HL-60/S4 treated with retinoic acid at 250 ng/mL for 4 days and 3 days (cell line): Measurements from ENCODE around the gene MRPL18.
"Not testable (repeated sequence)": the region's sequence is repeated elsewhere in the genome, so short reads cannot be mapped to it uniquely, and the experiment has no call there.

Source experiments
- in situ Hi-C: fragments of 300-500 bp; cut with MboI; formaldehyde crosslinking; loops from 2 replicates; pipeline ENCODE4 v1.7.0; 2022; ENCODE audit warnings: low sequenced_read_pairs

MRPL18 gene

DNA sequence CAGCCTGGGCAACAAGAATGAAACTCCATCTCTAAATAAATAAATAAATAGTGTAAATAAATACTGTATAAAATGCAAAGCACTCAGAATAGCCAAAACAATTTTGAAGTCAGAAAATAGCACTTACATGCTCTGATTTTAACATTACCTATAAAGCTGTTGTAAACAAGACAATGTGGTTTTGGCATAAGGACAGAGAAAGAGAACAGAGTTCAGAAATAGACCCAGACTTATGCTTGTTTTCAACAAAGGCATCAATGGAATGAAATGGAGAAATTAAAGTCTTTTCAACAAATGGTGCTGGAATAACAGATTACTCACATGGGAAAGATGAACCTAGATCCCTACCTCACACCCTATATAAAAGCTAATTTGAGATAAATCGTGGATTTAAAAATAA is 18.1 kb upstream of the MRPL18 start:
- in situ Hi-C loops, result no loop called here

DNA sequence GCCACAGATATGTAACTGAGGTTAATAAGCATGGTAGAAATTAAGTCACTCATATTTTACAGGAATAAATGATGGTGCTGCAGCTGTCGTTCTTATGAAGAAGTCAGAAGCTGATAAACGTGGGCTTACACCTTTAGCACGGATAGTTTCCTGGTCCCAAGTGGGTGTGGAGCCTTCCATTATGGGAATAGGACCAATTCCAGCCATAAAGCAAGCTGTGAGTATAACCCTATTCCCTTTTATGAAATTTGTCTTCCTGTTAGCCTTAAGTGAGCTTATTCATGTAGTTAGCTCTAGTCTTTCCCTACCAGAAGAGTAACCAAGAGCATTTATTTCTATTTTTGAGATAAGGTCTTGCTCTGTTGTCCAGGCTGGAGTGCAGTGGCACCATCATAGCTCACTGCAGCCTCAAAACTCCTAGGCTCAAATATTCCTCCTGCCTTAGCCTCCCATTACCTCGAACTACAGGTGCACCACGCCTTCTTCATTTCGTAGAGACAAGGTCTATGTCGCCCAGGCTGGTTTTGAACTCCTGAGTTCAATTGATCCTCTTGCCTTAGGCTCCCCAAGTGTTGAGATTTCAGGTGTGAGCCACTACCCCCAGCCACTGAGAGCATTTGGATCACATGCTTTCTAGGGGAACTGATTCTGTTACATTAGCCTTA is 12.9 kb upstream of the MRPL18 start:
- in situ Hi-C loops, result no loop called here

DNA sequence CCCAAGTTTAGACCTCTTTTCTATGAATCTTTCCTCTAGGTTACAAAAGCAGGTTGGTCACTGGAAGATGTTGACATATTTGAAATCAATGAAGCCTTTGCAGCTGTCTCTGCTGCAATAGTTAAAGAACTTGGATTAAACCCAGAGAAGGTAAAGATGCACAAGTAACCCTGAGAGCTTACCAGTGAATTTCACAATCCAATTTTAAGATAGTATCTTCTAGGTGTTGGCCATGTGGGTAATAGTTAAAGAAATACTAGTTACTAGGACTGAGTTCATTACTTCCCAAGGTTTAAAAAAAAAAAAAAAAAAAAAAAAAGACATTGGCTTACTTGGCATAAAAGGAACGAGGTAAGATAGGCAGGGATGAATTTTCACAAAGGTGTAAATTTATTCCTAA is 12.1 kb upstream of the MRPL18 start:
- in situ Hi-C loops, result no loop called here

DNA sequence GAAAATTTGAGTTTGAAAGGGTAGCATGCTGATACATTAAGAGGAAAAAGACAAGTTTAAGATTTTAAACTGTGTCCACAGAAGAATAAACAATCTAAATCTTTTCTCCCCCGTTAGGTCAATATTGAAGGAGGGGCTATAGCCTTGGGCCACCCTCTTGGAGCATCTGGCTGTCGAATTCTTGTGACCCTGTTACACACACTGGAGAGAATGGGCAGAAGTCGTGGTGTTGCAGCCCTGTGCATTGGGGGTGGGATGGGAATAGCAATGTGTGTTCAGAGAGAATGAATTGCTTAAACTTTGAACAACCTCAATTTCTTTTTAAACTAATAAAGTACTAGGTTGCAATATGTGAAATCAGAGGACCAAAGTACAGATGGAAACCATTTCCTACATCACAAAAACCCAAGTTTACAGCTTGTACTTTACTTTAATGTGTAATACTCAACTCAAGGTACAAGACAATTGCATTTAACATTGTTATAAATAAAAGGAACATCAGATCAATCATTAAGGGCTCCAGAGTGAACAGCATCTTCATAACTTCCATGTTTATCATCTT is 11.6 kb upstream of the MRPL18 start:
- in situ Hi-C loops, result no loop called here

DNA sequence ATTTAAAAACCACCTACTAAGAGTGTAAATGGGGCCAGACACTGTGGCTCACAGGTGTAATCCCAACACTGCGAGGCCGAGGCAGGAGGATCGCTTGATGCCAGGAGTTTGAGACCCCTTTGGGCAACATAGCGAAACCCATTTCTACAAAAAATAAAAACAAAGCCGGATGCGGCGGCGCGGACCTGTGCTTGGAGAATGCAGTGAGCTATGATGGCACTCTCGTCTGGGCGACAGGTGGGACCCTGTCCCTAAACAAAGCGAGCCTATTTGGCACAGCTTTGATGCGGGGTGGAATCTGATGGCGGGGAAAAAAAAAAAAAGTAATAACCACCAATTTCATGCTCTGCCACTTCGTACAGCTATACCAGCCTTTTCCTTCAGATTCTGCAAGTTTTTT is 2.0 kb upstream of the MRPL18 start:
- in situ Hi-C loops, result no loop called here

DNA sequence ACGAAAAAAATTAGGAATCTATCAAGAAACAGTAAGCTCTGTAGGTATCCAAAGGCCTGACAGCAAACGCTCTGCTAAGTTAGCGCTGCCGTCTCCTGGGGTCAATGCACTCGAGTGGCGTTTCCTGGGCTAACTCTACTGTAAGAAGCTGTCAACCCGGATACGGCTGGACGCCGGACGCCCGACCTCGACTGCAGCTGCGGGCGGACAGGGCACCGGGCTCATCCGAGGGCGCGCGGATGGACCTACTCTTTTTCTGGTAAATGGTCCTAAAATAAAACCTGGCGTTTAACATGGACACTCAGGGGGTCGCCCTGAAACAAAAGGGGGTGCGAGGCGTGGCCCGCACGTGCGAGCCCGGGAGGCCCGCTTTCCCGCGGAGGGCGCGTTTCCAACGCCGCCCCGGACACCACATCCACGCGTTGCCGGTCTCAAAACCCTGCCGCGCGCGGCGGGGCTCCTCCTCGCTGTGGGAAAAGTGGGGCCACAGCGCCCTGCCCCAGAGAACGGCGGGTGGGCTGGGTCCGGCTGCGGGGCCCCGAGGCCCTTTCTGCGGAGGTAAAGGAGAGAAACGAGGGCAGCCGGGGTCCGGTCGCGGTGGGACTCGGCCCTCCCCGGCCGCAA is 1.4 kb upstream of the MRPL18 start:
- in situ Hi-C loops, result no loop called here

DNA sequence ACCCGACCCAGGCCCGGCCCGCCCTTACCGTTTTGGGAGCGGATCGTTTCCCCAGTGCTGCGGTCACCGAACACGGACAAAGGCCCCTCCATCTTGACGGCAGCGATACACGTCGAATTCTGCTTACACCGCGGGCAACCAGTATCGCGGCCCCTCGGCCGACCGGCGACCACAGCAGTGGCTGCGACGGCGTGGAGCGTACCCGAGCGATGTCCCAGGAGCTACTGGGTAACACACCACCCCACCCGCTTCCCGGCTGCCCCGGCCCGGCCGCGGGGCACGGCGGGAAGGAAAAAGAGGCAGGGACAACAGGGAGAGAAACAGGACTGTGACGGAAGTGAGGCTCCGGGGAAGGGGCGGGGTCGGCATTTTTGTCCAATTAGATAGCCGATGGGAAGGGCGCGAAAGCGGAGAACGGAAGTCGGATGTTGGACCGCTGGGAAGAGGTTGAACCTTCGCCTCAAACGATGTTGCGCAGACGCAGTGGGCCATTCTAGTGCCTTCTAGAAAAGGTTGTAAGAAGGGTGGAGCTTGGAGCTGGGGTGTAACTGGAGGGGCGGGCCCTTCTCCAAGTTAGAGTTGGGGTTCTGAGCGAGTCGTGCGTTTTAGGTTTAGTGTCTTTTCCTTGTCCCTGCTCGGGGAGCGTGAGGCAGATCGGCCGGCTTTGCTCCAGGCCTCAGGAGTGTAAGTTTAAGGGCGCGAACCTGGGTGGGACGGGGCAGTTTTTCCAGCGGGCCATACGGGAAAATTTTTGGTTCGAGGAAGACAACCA is 704 bp upstream of the MRPL18 start, which contains the start of gene TCP1:
TSS of gene TCP1 (minus strand) at position 226 of the 772 bp plus-strand sequence. CDS start at position 92, 134 bp downstream.
- in situ Hi-C loops, result no loop called here

DNA sequence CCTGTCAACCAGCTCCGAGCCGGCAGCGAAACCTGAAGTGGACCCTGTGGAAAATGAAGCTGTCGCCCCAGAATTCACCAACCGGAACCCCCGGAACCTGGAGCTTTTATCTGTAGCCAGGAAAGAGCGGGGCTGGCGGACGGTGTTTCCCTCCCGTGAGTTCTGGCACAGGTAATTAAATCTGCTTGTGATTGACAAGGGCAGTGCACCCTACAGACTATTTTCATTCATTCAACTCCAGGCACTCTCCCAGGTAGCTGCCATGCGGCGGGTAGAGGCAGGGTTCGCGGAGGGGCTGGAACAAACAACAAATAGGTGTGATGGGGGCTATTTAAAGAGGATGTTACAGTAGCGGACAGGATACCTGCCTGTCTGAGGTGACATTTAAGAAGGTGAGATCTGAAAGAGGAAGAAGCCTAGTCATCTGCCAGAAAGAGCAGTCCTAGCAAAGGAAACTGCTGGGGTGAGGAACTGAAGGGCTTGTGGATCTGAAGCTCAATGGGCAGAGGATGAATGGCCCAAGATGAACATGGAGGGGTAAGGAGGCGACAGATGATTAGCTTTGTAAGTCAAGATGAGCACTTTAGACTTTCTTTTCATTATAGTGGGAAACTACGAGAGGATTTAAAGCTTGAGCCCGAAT is 810 bp downstream of the MRPL18 start:
- in situ Hi-C loops, result no loop called here

DNA sequence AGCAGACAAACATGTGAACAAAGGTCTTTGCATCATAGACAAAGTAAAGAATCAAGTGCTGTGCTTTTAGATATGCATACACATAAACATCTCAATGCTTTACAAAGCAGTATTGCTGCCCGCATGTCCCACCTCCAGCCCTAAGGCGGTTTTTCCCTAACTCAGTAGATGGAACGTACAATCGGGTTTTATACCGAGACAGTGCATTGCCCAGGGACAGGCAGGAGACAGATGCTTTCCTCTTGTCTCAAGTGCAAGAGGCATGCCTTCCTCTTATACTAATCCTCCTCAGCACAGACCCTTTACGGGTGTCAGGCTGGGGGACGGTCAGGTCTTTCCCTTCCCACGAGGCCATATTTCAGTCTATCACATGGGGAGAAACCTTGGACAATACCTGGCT is 4.7 kb downstream of the MRPL18 start:
- in situ Hi-C loops, result not testable (repeated sequence)

DNA sequence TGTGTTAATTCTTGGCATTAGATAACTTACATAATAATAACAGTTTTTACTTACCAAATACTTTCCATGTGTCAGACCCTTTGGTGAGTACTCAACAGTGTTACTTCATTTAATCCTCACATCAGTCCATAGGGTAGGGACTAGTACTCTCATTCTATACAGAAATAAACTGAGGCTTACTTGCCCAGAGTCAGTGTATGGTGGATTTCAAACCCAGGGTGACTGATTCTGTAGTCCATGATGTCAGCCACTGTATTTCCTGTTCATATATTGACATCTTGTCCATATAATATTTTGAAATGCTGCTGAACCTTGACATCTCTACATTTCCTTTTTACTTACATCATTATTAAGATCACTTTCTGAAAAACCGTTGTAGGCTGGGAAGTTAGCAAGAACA is 7.3 kb downstream of the MRPL18 start:
- in situ Hi-C loops, result no loop called here

DNA sequence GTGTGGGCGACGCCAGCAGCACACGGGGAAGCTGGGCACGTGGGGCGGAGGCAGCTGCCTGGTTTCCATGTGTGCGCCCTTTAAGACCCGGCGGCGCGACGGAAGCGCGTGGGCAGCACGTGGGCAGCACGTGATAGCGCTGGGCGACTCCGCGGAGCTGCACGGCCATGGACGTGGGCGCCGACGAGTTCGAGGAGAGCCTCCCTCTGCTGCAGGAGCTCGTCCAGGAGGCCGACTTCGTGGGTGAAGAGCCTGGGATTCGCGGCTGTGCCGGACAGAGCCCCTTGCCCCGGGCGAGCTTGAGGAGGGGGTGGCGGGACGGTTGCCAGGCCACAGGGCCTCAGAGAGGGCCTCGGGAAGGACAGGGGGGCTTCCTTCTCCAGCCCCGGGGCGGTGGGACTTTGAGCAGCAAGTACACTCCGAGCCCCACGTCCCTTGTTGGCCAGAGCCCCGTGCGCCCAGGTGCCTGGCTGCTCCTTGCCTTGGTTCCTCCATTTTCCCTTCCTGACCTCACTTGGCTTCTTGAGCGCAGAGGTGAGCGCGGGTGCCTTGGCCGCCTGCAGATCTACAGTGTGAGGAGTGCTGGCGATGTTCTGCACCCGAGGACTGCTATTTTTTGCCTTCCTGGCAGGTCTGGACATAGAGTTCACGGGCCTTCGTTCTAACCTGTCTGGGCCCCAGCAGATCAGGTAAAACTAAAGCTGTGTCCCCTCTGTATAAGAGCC is 10.0 kb downstream of the MRPL18 start, which contains the start of gene PNLDC1:
TSS of gene PNLDC1 (plus strand) at position 136 of the 725 bp plus-strand sequence. CDS start at position 168, 32 bp downstream.
- in situ Hi-C loops, result no loop called here

DNA sequence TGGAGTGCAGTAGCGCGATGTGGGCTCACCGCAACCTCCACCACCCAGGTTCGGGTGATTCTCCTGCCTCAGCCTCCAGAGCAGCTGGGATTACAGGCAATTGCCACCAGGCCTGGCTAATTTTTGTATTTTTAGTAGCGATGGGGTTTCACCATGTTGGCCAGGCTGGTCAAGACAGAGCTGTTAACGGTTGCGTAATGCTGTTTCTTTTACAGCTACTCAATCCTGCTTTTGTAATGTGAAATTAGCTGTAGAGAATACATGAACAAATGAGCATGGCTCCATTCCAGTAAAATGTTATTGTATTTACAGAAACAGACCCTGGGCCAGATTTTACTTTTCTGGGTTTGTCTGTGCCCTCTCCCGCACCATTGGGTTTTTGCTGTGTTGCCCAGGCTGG is 11.7 kb downstream of the MRPL18 start:
- in situ Hi-C loops, result no loop called here

DNA sequence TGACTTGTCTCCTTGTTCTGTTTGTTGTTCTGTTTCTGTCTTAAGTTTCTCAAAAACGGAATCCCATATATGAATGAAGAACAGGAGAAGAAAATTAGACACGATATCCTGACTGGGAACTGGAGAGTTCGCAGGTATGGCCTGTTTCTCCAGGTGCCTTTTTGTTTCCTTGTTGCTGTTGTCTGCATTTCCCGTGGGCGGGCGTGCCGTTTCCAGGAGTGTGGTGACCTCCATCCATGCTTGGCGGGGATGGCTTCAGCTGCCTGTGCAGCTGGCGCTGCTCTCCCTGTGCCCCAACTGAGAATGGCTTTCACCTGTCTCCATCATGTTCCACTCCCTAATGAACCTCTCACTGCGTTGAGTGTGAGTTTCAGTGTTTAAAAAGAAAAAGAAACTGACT is 14.2 kb downstream of the MRPL18 start:
- in situ Hi-C loops, result no loop called here

DNA sequence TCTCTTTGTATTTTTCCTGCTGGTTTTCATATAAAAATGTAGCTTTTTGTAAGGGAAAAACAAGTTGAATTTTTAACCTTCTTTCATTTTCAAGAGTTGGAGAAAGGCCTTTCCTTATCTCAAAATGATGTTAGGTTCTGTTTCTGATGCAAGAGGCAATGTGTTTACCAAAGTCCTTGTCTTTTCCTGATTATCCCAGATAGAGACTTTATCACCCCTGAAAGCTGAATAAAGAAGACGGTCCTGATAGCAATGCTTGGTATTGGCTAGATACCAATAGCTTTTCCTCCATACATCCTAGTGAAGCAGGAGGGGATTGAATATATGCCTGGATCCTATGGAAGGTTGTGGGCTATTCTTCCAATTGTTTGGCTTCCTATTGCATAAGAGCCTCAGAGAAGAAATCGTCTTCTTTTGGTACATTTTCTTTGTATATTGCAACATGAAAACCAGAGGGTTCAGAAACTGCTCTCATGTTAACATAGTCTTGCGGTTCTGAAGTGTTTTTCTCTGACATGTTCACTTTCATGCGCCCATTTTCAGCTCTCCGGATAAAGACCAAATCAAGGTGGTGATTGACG is 15.3 kb downstream of the MRPL18 start:
- in situ Hi-C loops, result no loop called here

DNA sequence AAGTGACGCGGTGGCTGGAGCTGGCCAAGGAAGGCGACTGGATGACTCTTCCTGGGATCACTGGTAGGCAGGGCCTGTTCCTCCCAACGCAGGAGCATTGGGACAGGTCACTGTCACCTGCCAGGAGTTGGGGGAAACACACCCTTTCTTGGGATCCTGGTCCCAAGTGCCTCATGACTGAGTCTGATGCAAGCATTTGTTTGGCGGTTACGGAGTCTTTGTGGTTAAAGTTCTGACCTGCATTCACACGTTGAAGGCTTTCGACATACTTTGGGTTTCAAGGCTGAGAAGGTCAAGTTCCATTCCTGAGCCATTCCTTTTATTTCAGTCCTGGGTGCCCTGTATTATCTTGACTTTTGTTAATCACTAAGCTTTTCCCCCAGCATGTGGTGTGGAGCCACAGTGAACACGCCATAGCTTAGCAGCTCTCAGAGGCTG is 15.8 kb downstream of the MRPL18 start:
- in situ Hi-C loops, result no loop called here

DNA sequence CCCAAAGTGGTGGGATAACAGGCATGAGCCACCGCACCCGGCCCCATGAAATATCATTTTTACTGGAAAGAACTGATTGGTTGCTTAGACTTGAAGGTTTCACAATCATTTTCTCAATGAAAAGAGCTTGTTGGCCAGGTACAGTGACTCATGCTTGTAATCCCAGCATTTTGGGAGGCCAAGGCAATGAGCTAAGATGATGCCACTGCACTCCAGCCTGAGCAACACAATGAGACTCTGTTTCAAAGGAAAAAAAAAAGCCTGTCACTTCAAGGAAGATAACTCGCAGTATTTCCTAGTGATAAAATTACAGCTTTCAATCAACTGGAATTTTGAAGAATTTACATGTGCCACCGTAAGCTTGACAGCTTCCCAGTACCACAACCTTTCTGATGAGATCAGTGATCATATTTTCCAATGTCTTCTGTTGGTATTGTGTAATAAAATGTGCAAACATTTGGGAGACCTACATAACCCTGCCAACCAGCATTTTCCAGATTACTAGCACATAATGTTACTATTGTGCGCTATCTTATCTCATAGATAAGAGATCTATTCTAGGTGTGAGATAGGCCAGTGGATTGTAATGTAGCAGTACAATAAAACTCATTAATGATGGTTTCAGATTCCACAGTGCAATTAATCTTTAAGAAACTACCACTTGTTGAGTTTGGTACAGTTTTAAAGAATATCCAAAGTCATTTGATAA is 17.0 kb downstream of the MRPL18 start:
- in situ Hi-C loops, result no loop called here

DNA sequence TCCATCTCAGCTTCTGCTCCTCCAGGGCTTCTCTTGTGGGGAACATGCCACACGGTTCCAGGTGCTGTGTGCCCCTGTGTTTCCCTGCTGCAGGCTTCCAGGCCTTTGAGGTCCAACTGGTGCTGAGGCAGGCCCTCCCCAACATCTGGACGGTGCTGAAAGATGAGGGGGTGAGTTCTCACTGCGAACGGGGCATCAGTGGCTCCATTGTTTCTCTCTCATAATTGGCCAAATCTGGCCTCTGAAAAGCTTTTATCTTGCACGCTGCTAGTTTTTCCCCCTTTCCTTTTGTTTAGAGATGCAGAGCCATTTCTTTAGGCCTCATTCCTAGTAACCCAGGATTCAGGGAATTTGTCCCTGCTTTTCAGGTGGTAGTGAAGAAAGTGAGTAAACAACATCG is 18.4 kb downstream of the MRPL18 start:
- in situ Hi-C loops, result no loop called here

DNA sequence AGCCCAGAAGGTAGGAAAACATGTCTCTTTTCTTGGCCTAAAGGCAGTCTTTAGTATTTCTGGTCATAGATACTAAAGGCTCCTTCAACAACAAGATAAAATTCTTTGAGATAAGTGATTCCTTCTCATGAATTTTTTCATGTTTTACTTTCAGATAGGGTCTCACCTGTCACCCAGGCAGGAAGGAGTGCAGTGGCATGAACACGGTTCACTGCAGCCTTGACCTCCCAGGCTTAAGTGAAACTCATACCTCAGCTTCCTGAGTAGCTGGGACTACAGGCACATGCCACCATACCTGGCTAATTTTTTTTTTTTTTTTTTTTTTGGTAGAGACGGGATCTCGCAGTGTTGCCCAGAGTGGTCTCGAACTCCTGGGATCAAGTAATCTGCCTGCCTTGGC is 18.9 kb downstream of the MRPL18 start:
- in situ Hi-C loops, result no loop called here

DNA sequence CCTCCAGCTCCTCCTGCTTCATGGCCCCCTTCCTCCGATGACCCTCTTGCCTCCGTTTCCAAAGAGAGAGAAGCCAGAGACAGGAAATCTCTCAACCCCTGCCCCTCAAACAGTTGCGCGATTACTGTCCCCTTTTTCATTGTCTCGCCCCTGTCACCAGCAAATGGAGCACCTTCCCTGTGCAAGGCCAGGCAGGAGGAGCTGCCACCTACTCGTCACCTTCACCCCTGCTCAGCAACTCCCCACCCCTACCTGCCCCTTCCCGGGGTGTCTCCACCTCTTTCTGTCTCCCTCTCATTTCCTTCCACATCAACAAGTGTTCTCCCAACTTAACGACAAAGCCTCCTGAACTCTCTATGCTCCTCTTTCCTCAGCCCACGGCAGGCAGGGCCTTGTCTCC is 23.5 kb downstream of the MRPL18 start:
- in situ Hi-C loops, result no loop called here
